ENCODE measurements around the gene IDUA. TPM values are rescaled to one million over a fixed set of nuclear protein-coding genes. Genes with fewer than 3 reads are reported as not detected.
A peak's percentile ranks its signal among the peaks of the same experiment; 100 is the strongest.

Gene IDUA
- total RNA-seq, 4 donors from 2014 or later, result 40.4 to 114 (median 71.4) TPM

DNA sequence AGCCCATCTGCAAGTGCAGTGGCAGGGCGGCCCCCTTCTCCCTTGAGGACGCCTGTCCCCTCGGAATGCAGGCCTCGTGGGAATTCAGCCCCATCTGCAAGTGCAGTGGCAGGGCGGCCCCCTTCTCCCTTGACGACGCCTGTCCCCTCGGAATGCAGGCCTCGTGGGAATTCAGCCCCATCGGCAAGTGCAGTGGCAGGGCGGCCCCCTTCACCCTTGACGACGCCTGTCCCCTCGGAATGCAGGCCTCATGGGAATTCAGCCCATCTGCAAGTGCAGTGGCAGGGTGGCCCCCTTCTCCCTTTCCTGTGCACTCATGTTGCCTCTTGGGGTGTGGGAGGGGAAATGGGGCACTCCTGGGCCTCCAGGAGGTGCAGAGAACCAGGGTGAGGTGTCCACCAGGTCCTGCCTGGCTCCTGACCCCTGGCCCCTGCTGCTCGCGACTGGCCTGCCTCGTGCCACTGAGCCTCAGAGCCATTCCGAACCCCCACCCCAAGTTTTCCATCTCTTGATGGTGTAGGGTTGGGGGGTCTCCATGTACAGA is 13.1 kb downstream of the IDUA start:
- H3K27me3 ChIP-seq, result peaks cover 0 to 56% of the 10 kb centered on the region in 2 donors
- no peak overlapping the region for H3K27ac ChIP-seq
- no peak for DNase-seq
- H3K4me3 ChIP-seq, result no peak overlapping the region
- H3K36me3 ChIP-seq, result no peaks in the 10 kb centered on the region
- TF ChIP-seq, protein P1, sequence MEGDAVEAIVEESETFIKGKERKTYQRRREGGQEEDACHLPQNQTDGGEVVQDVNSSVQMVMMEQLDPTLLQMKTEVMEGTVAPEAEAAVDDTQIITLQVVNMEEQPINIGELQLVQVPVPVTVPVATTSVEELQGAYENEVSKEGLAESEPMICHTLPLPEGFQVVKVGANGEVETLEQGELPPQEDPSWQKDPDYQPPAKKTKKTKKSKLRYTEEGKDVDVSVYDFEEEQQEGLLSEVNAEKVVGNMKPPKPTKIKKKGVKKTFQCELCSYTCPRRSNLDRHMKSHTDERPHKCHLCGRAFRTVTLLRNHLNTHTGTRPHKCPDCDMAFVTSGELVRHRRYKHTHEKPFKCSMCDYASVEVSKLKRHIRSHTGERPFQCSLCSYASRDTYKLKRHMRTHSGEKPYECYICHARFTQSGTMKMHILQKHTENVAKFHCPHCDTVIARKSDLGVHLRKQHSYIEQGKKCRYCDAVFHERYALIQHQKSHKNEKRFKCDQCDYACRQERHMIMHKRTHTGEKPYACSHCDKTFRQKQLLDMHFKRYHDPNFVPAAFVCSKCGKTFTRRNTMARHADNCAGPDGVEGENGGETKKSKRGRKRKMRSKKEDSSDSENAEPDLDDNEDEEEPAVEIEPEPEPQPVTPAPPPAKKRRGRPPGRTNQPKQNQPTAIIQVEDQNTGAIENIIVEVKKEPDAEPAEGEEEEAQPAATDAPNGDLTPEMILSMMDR (IDR thresholded peaks at IDR 0.05), result no peak
- no peak for TF ChIP-seq POLR2A (IDR thresholded peaks at IDR 0.05)
- H3K9me3 ChIP-seq, result no peaks in the 10 kb centered on the region
- peaks cover 0 to 43% (median 16%) of the 10 kb centered on the region in 4 donors for H3K4me1 ChIP-seq

DNA sequence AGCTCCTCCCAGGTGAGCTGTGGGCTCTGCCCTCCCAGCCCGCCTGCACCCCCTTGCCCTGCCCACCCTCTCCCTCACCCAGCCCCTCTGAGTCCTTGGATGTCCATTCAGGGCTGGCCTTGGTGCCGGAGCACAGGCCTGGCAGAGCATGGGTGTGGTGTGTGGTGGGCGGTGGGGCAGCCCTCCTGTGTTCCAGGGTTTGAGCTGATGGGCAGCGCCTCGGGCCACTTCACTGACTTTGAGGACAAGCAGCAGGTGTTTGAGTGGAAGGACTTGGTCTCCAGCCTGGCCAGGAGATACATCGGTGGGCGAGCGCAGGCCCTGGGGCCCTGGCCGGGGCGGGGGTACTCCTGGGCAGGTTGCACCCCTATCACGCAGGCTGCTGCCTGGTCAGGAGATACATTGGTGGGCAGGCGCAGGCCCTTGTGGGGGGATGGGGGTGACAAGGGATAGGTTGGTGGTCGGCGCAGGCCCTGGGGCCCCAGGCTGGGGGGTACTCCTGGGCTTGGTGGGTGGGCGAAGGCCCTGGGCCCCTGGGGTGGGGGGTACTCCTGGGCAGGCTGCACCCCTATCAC is 13.9 kb downstream of the IDUA start:
- Histone ChIP-seq H3K27me3 (peaks cover 0 to 56% of the 10 kb centered on the region in 2 donors), H3K4me3 (no peak overlapping the region), H3K36me3 (no peaks in the 10 kb centered on the region), H3K27ac (no peak overlapping the region), H3K4me1 (peaks cover 0 to 43% (median 16%) of the 10 kb centered on the region in 4 donors), H3K9me3 (no peaks in the 10 kb centered on the region)
- no peak for DNase-seq
- TF ChIP-seq, protein P1 (IDR thresholded peaks at IDR 0.05), result no peak
- no peak for TF ChIP-seq POLR2A (IDR thresholded peaks at IDR 0.05)

DNA sequence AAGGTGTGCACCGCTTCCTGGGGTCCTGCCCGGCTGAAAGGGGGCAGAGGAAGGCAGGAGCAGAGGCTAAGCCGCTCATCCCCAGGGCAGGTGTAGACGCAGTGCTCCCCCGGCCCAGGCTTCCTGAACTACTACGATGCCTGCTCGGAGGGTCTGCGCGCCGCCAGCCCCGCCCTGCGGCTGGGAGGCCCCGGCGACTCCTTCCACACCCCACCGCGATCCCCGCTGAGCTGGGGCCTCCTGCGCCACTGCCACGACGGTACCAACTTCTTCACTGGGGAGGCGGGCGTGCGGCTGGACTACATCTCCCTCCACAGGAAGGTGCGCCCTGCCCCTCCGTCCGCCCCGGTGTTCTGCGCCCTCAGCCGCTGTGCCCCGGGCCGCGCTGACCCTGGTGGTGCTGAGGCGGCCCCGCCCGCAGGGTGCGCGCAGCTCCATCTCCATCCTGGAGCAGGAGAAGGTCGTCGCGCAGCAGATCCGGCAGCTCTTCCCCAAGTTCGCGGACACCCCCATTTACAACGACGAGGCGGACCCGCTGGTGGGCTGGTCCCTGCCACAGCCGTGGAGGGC is 14.8 kb downstream of the IDUA start:
- H3K36me3 ChIP-seq, result no peaks in the 10 kb centered on the region
- H3K9me3 ChIP-seq, result no peaks in the 10 kb centered on the region
- H3K27me3 ChIP-seq, result peaks cover 0 to 55% of the 10 kb centered on the region in 2 donors
- H3K4me3 ChIP-seq, result no peak overlapping the region
- peaks cover 0 to 38% (median 16%) of the 10 kb centered on the region in 4 donors for H3K4me1 ChIP-seq
- no peak overlapping the region for H3K27ac ChIP-seq
- DNase-seq, result no peak
- TF ChIP-seq, protein P1 (IDR thresholded peaks at IDR 0.05), result no peak
- no peak for TF ChIP-seq POLR2A (IDR thresholded peaks at IDR 0.05)

DNA sequence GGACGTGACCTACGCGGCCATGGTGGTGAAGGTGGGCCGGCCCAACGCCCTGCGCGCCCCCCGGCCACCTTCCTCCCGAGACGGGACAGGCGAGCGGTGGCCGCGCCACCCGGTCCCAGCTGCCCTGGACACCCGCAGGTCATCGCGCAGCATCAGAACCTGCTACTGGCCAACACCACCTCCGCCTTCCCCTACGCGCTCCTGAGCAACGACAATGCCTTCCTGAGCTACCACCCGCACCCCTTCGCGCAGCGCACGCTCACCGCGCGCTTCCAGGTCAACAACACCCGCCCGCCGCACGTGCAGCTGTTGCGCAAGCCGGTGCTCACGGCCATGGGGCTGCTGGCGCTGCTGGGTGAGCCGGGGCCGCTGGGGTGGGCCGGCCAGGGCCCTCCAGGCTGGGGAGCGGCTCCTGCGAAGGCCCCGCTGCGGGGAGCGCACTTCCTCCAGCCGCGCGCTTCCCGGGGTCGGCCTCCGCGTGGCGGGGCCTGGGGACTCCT is 15.3 kb downstream of the IDUA start:
- TF ChIP-seq, protein P1 (IDR thresholded peaks at IDR 0.05), result no peak
- TF ChIP-seq POLR2A (IDR thresholded peaks at IDR 0.05), result no peak
- H3K36me3 ChIP-seq, result no peaks in the 10 kb centered on the region

DNA sequence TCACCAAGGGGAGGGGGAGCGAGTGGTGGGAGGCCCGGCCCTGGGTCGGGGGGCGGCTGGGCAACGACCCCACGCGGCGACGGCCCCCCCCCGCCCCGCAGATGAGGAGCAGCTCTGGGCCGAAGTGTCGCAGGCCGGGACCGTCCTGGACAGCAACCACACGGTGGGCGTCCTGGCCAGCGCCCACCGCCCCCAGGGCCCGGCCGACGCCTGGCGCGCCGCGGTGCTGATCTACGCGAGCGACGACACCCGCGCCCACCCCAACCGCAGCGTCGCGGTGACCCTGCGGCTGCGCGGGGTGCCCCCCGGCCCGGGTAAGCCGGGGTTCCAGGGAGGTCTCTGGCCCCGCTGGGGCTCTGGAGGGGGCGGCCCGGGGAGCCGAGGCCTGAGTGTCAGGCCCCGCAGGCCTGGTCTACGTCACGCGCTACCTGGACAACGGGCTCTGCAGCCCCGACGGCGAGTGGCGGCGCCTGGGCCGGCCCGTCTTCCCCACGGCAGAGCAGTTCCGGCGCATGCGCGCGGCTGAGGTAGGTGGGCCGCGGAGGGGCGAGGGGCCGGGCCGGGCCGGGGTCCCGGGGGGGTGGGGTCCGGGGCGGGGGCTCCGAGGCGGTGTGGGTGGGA is 15.9 kb downstream of the IDUA start:
- H3K4me3 ChIP-seq, result peak overlapping the region in 2 of 4 donors; percentile 21 to 26

More for the DNA sequence above, 15.3 kb downstream of the IDUA start:
- H3K27me3 ChIP-seq, result peaks cover 0 to 49% of the 10 kb centered on the region in 2 donors
- peaks cover 0 to 35% (median 15%) of the 10 kb centered on the region in 4 donors for H3K4me1 ChIP-seq
- DNase-seq, result peak in 1 of 3 donors; percentile 66
- H3K9me3 ChIP-seq, result no peaks in the 10 kb centered on the region
- H3K27ac ChIP-seq, result no peak overlapping the region
- peak overlapping the region in 1 of 4 donors; percentile 21 for H3K4me3 ChIP-seq

More for the DNA sequence above, 15.9 kb downstream of the IDUA start:
- Histone ChIP-seq H3K9me3 (no peaks in the 10 kb centered on the region), H3K36me3 (no peaks in the 10 kb centered on the region), H3K27ac (no peak overlapping the region), H3K27me3 (peaks cover 0 to 44% of the 10 kb centered on the region in 2 donors), H3K4me1 (peaks cover 0 to 29% (median 13%) of the 10 kb centered on the region in 4 donors)
- DNase-seq, result no peak
- no peak for TF ChIP-seq POLR2A (IDR thresholded peaks at IDR 0.05)
- TF ChIP-seq, protein P1 (IDR thresholded peaks at IDR 0.05), result no peak

All from Peyer's patch (tissue), 4 donors.